Measurements from ENCODE around the gene ZNF697.

ZNF697 gene

DNA sequence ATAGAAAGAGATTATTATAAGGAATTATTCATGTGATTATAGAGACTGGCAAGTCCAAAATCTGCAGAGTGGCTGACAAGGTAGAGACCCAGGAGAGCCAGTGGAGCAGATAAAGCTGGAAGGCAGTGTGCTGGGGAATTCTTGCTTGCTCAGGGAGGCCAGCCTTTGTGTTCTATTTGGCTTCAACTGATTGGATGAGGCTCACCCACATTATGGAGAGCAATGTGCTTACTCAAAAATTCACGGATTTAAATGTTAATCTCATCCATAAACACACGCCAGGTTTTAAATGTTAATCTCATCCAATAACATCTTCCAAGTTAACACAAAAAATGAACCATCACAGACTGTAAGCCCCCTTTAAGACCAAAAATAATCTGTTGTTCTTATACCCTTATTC is 33.5 kb upstream of the ZNF697 start:
- CTCF ChIA-PET: interaction anchor here (0.6 kb wide), 1 partner anchor 19 kb away, joined by 3 read pairs; no protein-coding TSS in a partner anchor
- POLR2A ChIA-PET: no interaction called here
- no peak overlapping the region for H3K27ac ChIP-seq (ENCODE audit: extremely low read depth, low read depth, low read length)
- H3K36me3 ChIP-seq (ENCODE audit: control insufficient read depth in 2 of 2, insufficient read depth in 1 of 2, low read length in 2 of 2): no peaks in the 10 kb centered on the region
- H3K9me3 ChIP-seq (ENCODE audit: control insufficient read depth, insufficient read depth, low read depth, low read length): no peaks in the 10 kb centered on the region
- peak; percentile 93 for TF ChIP-seq ZNF10 (tag by site-specific recombination; IDR thresholded peaks at IDR 0.05)
- TF ChIP-seq, protein P1, sequence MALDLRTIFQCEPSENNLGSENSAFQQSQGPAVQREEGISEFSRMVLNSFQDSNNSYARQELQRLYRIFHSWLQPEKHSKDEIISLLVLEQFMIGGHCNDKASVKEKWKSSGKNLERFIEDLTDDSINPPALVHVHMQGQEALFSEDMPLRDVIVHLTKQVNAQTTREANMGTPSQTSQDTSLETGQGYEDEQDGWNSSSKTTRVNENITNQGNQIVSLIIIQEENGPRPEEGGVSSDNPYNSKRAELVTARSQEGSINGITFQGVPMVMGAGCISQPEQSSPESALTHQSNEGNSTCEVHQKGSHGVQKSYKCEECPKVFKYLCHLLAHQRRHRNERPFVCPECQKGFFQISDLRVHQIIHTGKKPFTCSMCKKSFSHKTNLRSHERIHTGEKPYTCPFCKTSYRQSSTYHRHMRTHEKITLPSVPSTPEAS (tag by site-specific recombination; IDR thresholded peaks at IDR 0.05): no peak
- H3K4me3 ChIP-seq (ENCODE audit: low read depth, low read length): no peak overlapping the region
- no peaks in the 10 kb centered on the region for H3K4me1 ChIP-seq (ENCODE audit: control insufficient read depth, insufficient read depth, low read length)

DNA sequence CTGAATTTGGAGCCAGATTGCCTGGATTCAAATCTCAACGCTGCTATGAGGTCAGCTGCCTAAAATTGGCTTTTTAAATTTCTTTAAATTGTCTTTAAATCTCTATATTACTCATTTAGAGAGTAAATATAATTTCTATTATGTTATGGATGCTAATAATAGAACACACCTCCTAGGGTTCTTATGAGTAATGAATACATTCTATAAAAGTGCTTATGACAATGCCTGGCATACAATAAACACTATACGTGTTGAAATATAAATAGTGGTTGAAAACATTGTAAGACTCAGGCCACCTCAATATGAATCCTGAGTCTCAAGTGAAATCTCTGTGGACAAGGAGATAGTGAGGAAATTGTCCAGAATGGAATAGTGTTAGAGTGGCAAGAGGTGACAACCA is 32.7 kb upstream of the ZNF697 start:
- ChIA-PET POLR2A (no interaction called here), CTCF (no interaction called here)
- H3K9me3 ChIP-seq (ENCODE audit: control insufficient read depth, insufficient read depth, low read depth, low read length): no peaks in the 10 kb centered on the region
- H3K4me1 ChIP-seq (ENCODE audit: control insufficient read depth, insufficient read depth, low read length): no peaks in the 10 kb centered on the region; the same call in 1 of the 2 replicates
- no peaks in the 10 kb centered on the region for H3K36me3 ChIP-seq (ENCODE audit: control insufficient read depth in 2 of 2, insufficient read depth in 1 of 2, low read length in 2 of 2)
- TF ChIP-seq ZNF660 (tag by site-specific recombination; IDR thresholded peaks at IDR 0.05): no peak
- TF ChIP-seq MEIS1 (CRISPR knock-in tag; IDR thresholded peaks at IDR 0.05; ENCODE audit: borderline replicate concordance): no peak
- TF ChIP-seq ZNF701 (tag by site-specific recombination; IDR thresholded peaks at IDR 0.05): no peak
- TF ChIP-seq GLI2 (tag by site-specific recombination; IDR thresholded peaks at IDR 0.05; ENCODE audit: borderline replicate concordance, low read depth): no peak
- no peak for TF ChIP-seq ZNF169 (tag by site-specific recombination; IDR thresholded peaks at IDR 0.05)
- TF ChIP-seq KLF16 (tag by site-specific recombination; IDR thresholded peaks at IDR 0.05): no peak
- TF ChIP-seq, protein P2, sequence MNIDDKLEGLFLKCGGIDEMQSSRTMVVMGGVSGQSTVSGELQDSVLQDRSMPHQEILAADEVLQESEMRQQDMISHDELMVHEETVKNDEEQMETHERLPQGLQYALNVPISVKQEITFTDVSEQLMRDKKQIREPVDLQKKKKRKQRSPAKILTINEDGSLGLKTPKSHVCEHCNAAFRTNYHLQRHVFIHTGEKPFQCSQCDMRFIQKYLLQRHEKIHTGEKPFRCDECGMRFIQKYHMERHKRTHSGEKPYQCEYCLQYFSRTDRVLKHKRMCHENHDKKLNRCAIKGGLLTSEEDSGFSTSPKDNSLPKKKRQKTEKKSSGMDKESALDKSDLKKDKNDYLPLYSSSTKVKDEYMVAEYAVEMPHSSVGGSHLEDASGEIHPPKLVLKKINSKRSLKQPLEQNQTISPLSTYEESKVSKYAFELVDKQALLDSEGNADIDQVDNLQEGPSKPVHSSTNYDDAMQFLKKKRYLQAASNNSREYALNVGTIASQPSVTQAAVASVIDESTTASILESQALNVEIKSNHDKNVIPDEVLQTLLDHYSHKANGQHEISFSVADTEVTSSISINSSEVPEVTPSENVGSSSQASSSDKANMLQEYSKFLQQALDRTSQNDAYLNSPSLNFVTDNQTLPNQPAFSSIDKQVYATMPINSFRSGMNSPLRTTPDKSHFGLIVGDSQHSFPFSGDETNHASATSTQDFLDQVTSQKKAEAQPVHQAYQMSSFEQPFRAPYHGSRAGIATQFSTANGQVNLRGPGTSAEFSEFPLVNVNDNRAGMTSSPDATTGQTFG (tag by site-specific recombination; IDR thresholded peaks at IDR 0.05; ENCODE audit: borderline replicate concordance): no peak
- TF ChIP-seq ZNF211 (tag by site-specific recombination; IDR thresholded peaks at IDR 0.05; ENCODE audit: low read depth): no peak
- no peak for TF ChIP-seq TCF7L2 (IDR thresholded peaks at IDR 0.05; ENCODE audit: borderline replicate concordance, low read depth, low read length)
- TF ChIP-seq ZNF426 (tag by site-specific recombination; IDR thresholded peaks at IDR 0.05): no peak
- no peak overlapping the region for H3K27ac ChIP-seq (ENCODE audit: extremely low read depth, low read depth, low read length)
- H3K4me3 ChIP-seq (ENCODE audit: low read depth, low read length): no peak overlapping the region

DNA sequence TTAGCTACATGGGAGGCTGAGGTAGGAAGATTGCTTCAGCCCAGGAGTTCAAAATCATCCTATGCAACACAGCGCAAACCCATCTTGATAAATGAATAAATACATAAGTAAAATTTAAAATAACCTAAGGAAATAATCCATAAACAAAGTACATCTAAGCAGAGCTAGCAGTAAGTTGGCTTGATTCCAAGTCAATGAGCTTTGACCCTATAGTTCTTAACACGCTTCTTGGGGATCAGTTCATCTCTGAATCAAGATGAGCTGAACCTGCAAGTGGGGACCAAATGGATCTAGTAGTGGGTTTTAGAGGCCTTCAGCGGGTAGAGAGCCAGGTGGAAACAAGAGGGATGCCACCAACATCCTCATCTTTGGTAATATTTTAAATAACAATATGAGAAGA is 32.1 kb upstream of the ZNF697 start:
- CTCF ChIA-PET: interaction anchor here (0.6 kb wide), 1 partner anchor 17 kb away, joined by 3 read pairs; no protein-coding TSS in a partner anchor
- H3K4me1 ChIP-seq (ENCODE audit: control insufficient read depth, insufficient read depth, low read length): no peaks in the 10 kb centered on the region; the same call in 1 of the 2 replicates
- no peak overlapping the region for H3K27ac ChIP-seq (ENCODE audit: extremely low read depth, low read depth, low read length)
- H3K9me3 ChIP-seq (ENCODE audit: control insufficient read depth, insufficient read depth, low read depth, low read length): no peaks in the 10 kb centered on the region
- H3K36me3 ChIP-seq (ENCODE audit: control insufficient read depth in 2 of 2, insufficient read depth in 1 of 2, low read length in 2 of 2): no peaks in the 10 kb centered on the region
- POLR2A ChIA-PET: interaction anchor here (2.1 kb wide), 1 partner anchor 32 kb away, joined by 10 read pairs; the partner anchor contains the start of gene PHGDH
- TF ChIP-seq ZNF791 (tag by site-specific recombination; IDR thresholded peaks at IDR 0.05) (no peak), ZNF341 (tag by site-specific recombination; IDR thresholded peaks at IDR 0.05; ENCODE audit: low read depth) (no peak), ZNF433 (tag by site-specific recombination; IDR thresholded peaks at IDR 0.05; ENCODE audit: low read depth) (no peak), ZNF501 (tag by site-specific recombination; IDR thresholded peaks at IDR 0.05) (no peak), ZNF354C (tag by site-specific recombination; IDR thresholded peaks at IDR 0.05; ENCODE audit: borderline replicate concordance, low read depth) (no peak), ZNF514 (tag by site-specific recombination; IDR thresholded peaks at IDR 0.05) (no peak), KLF8 (tag by site-specific recombination; IDR thresholded peaks at IDR 0.05) (no peak), ZNF560 (tag by site-specific recombination; IDR thresholded peaks at IDR 0.05; ENCODE audit: borderline replicate concordance) (no peak)
- no peak overlapping the region for H3K4me3 ChIP-seq (ENCODE audit: low read depth, low read length)
